HEK293 (cell line): ENCODE measurements around the gene PCDH9.

Source experiments
- CTCF ChIA-PET: fragments of 350-600 bp; formaldehyde crosslinking; extraction: SDS; loops from one replicate; lab custom pipeline; 2021; ENCODE audit warnings: antibody characterized with exemption; lab: Yijun Ruan, JAX
- POLR2A ChIA-PET: fragments of 300-600 bp; formaldehyde crosslinking; extraction: SDS; loops from one replicate; lab custom pipeline; 2020; ENCODE audit warnings: antibody characterized with exemption, inconsistent platforms; lab: Yijun Ruan, JAX
- H3K27ac ChIP-seq: fragments of 200-500 bp; sonication (Bioruptor generic); 2 replicates; pipeline ENCODE4 v1.5.1; 2014; ENCODE audit warnings: low read depth, low read length, control low read depth, inconsistent platforms; ENCODE audit errors: extremely low read depth
- H3K36me3 ChIP-seq, 2 experiments: fragments of 200-500 bp in 1 of 2; sonication (Bioruptor generic) in 1 of 2; 1 replicate in 1 of 2; 2 replicates in 1 of 2; pipeline ENCODE4 v1.5.1; 2014 to 2017; ENCODE audit warnings: inconsistent platforms in 2 of 2, low read length in 2 of 2; ENCODE audit not compliant: control insufficient read depth in 2 of 2, insufficient read depth in 1 of 2
- H3K4me1 ChIP-seq: fragments of 200-500 bp; sonication (Bioruptor generic); 2 replicates; pipeline ENCODE4 v1.5.1; 2014; ENCODE audit warnings: mild to moderate bottlenecking, low read length, inconsistent platforms; ENCODE audit not compliant: control insufficient read depth, insufficient read depth
- H3K4me3 ChIP-seq: 2 replicates; pipeline ENCODE4 v1.5.1; 2011; ENCODE audit warnings: low read depth, mild to moderate bottlenecking, control low read depth, low read length, moderate library complexity
- H3K9me3 ChIP-seq: fragments of 200-500 bp; sonication (Bioruptor generic); 2 replicates; pipeline ENCODE4 v1.5.1; 2014; ENCODE audit warnings: low read depth, low read length, inconsistent platforms; ENCODE audit not compliant: control insufficient read depth, insufficient read depth
- GLI2 ChIP-seq: fragments of 450-650 bp; formaldehyde crosslinking; IDR thresholded peaks from 2 replicates; pipeline ENCODE4; 2017; ENCODE audit warnings: missing biosample characterization, missing genetic modification characterization, low read depth, borderline replicate concordance
- PRDM6 ChIP-seq: fragments of 450-650 bp; formaldehyde crosslinking; IDR thresholded peaks from 2 replicates; pipeline ENCODE4 v1.5.1; 2017; ENCODE audit warnings: missing biosample characterization, missing genetic modification characterization
- SCRT1 ChIP-seq: fragments of 450-650 bp; formaldehyde crosslinking; IDR thresholded peaks from 2 replicates; pipeline ENCODE4 v1.5.1; 2016; ENCODE audit warnings: missing biosample characterization, missing genetic modification characterization, borderline replicate concordance
- WT1 ChIP-seq: fragments of 450-650 bp; formaldehyde crosslinking; IDR thresholded peaks from 2 replicates; pipeline ENCODE4 v1.5.1; 2016; ENCODE audit warnings: missing biosample characterization, missing genetic modification characterization
- ZBTB1 ChIP-seq: fragments of 450-650 bp; formaldehyde crosslinking; IDR thresholded peaks from 2 replicates; pipeline ENCODE4 v1.5.1; 2016; ENCODE audit warnings: missing biosample characterization, missing genetic modification characterization
- ZBTB21 ChIP-seq: fragments of 450-650 bp; formaldehyde crosslinking; IDR thresholded peaks from 2 replicates; pipeline ENCODE4 v1.5.1; 2017; ENCODE audit warnings: missing biosample characterization, missing genetic modification characterization
- ZNF10 ChIP-seq: fragments of 450-650 bp; formaldehyde crosslinking; IDR thresholded peaks from 2 replicates; pipeline ENCODE4 v1.5.1; 2017; ENCODE audit warnings: missing biosample characterization, missing genetic modification characterization
- ZNF132 ChIP-seq: fragments of 450-650 bp; formaldehyde crosslinking; IDR thresholded peaks from 2 replicates; pipeline ENCODE4 v1.5.1; 2017; ENCODE audit warnings: missing biosample characterization, missing genetic modification characterization, borderline replicate concordance
- ZNF155 ChIP-seq: fragments of 450-650 bp; formaldehyde crosslinking; IDR thresholded peaks from 2 replicates; pipeline ENCODE4 v1.5.1; 2016; ENCODE audit warnings: missing biosample characterization, missing genetic modification characterization
- ZNF174 ChIP-seq: fragments of 450-650 bp; formaldehyde crosslinking; IDR thresholded peaks from 2 replicates; pipeline ENCODE4 v1.5.0; 2017; ENCODE audit warnings: missing biosample characterization, mild to moderate bottlenecking, missing genetic modification characterization
- ZNF18 ChIP-seq: fragments of 450-650 bp; formaldehyde crosslinking; IDR thresholded peaks from 2 replicates; pipeline ENCODE4 v1.5.1; 2016; ENCODE audit warnings: missing biosample characterization, missing genetic modification characterization
- ZNF211 ChIP-seq: fragments of 450-650 bp; formaldehyde crosslinking; IDR thresholded peaks from 2 replicates; pipeline ENCODE4 v1.5.1; 2016; ENCODE audit warnings: low read depth, missing biosample characterization, missing genetic modification characterization
- ZNF214 ChIP-seq: fragments of 450-650 bp; formaldehyde crosslinking; IDR thresholded peaks from 2 replicates; pipeline ENCODE4 v1.5.1; 2017; ENCODE audit warnings: missing biosample characterization, mild to moderate bottlenecking, missing genetic modification characterization, borderline replicate concordance
- ZNF433 ChIP-seq: fragments of 450-650 bp; formaldehyde crosslinking; IDR thresholded peaks from 2 replicates; pipeline ENCODE4 v1.5.1; 2016; ENCODE audit warnings: missing biosample characterization, missing genetic modification characterization, low read depth
- ZNF548 ChIP-seq: fragments of 450-650 bp; formaldehyde crosslinking; IDR thresholded peaks from 2 replicates; pipeline ENCODE4 v1.5.1; 2016; ENCODE audit warnings: missing biosample characterization, missing genetic modification characterization
- ZNF623 ChIP-seq: fragments of 450-650 bp; formaldehyde crosslinking; IDR thresholded peaks from 2 replicates; pipeline ENCODE4 v1.5.1; 2016; ENCODE audit warnings: missing biosample characterization, missing genetic modification characterization
- ZNF624 ChIP-seq: fragments of 450-650 bp; formaldehyde crosslinking; IDR thresholded peaks from 2 replicates; pipeline ENCODE4 v1.5.1; 2017; ENCODE audit warnings: missing biosample characterization, missing genetic modification characterization
- ZNF629 ChIP-seq: fragments of 450-650 bp; formaldehyde crosslinking; IDR thresholded peaks from 2 replicates; pipeline ENCODE4 v1.5.1; 2017; ENCODE audit warnings: missing biosample characterization, missing genetic modification characterization
- ZNF654 ChIP-seq: fragments of 450-650 bp; formaldehyde crosslinking; IDR thresholded peaks from 2 replicates; pipeline ENCODE4 v1.5.1; 2016; ENCODE audit warnings: low read depth, missing biosample characterization, missing genetic modification characterization
- ZNF776 ChIP-seq: fragments of 450-650 bp; formaldehyde crosslinking; IDR thresholded peaks from 2 replicates; pipeline ENCODE4 v1.5.0; 2017; ENCODE audit warnings: missing biosample characterization, missing genetic modification characterization, borderline replicate concordance
- ZNF777 ChIP-seq: fragments of 450-650 bp; formaldehyde crosslinking; IDR thresholded peaks from 2 replicates; pipeline ENCODE4 v1.5.1; 2017; ENCODE audit warnings: missing biosample characterization, missing genetic modification characterization, borderline replicate concordance

PCDH9 gene

GRCh38 chr13:67228916-67229315, 1.2 kb downstream of the PCDH9 start (continued):
- TF ChIP-seq PRDM6 (tag by site-specific recombination), result no peak
- TF ChIP-seq, all 188 proteins: peak for 0

GRCh38 chr13:67228031-67228430, 2.1 kb downstream of the PCDH9 start:
- ChIA-PET CTCF (no interaction called here), POLR2A (no interaction called here)
- Histone ChIP-seq H3K9me3 (no peaks in the 10 kb centered on the region), H3K27ac (no peak overlapping the region), H3K36me3 (peaks cover 0 to 19% of the 10 kb centered on the region in 2 experiments; a peak in 1 of 3 replicates), H3K4me1 (no peaks in the 10 kb centered on the region), H3K4me3 (peak overlapping the region; percentile 65)
- TF ChIP-seq ZBTB21 (tag by site-specific recombination) (no peak), ZNF654 (tag by site-specific recombination) (no peak), ZNF18 (tag by site-specific recombination) (no peak), ZNF623 (tag by site-specific recombination) (no peak), ZNF629 (no peak), ZNF174 (no peak), ZBTB1 (no peak), ZNF211 (tag by site-specific recombination) (no peak)

- Histone ChIP-seq H3K27ac (no peak overlapping the region), H3K9me3 (no peaks in the 10 kb centered on the region), H3K36me3 (peaks cover 0 to 19% of the 10 kb centered on the region in 2 experiments; a peak in 1 of 3 replicates), H3K4me1 (no peaks in the 10 kb centered on the region), H3K4me3 (no peak overlapping the region)
- no peak for TF ChIP-seq SCRT1 (tag by site-specific recombination)
- TF ChIP-seq ZNF548 (tag by site-specific recombination), result no peak
- no peak for TF ChIP-seq GLI2 (tag by site-specific recombination)
- TF ChIP-seq ZNF776, result no peak
- no peak for TF ChIP-seq ZNF155 (tag by site-specific recombination)
- no peak for TF ChIP-seq ZNF214 (tag by site-specific recombination)
- TF ChIP-seq WT1 (tag by site-specific recombination), result no peak
- TF ChIP-seq ZNF433 (tag by site-specific recombination), result no peak
- no peak for TF ChIP-seq ZNF132 (tag by site-specific recombination)
- no peak for TF ChIP-seq ZNF777 (tag by site-specific recombination)
- no peak for TF ChIP-seq ZNF624
- TF ChIP-seq ZNF10, result no peak
- CTCF ChIA-PET, result interaction anchor here (1.2 kb wide), 1 partner anchor 538 kb away, joined by 4 read pairs; no protein-coding TSS in a partner anchor
- POLR2A ChIA-PET, result no interaction called here
Observed at GRCh38 chr13:67227131-67227983, 2.8 kb downstream of the PCDH9 start.
